T-helper 1 cell treated with Interleukin-12 subunit alpha and Interleukin-12 subunit beta and Interleukin-4 antibody, amounts not matched to agents 30 ng/mL and 1 ng/mL, for 36 hours (primary cell): ENCODE data around the gene AFG3L2. TPM values are rescaled to one million over a fixed set of nuclear protein-coding genes. Genes with fewer than 3 reads are reported as not detected.
"Not testable (repeated sequence)": the region's sequence is repeated elsewhere in the genome, so short reads cannot be mapped to it uniquely, and the experiment has no call there.

Experiments
- intact Hi-C: fragments of 100-400 bp; cut with micrococcal nuclease; formaldehyde crosslinking; loops from one replicate; pipeline ENCODE4 v1.15.1; 2024
- total RNA-seq: library from RNA; stranded (reverse); gene quantifications from 2 replicates; pipeline ENCODE4 v1.2.3, GENCODE V29; 2022

Gene AFG3L2
- total RNA-seq, 1 donor from 2014 or later: 40.6 TPM

DNA sequence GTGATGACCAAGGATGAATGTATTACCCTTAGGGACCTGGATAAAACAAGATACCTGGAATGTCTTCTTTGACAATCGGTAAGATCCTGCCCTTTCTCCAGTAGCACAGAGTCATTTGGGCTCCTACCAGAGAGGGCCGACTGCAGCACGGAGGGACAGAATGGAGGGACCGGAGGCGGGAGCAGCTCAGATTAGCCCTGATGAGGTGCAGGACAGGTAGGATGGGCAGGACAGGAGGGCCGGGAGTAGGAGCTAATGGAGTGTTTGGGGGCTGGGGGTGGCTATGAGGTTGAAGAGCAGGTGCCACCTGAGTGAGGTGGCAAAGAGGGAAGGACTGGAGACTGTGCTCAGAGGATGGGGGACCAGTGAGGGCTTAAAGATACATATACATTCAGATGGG, 20.8 kb upstream of the AFG3L2 start:
- intact Hi-C loops: no loop called here

GRCh38 chr18:12397254-12397653, 20.2 kb upstream of the AFG3L2 start:
- intact Hi-C loops: no loop called here

- intact Hi-C loops: loop anchor here (5.0 kb wide), 2 partner anchors 148 to 553 kb away; partner anchors contain the start of gene SEH1L
These were observed 17.4 kb upstream of the AFG3L2 start for GRCh38 chr18:12394428-12394827.

GRCh38 chr18:12393998-12394397, 17.0 kb upstream of the AFG3L2 start:
- intact Hi-C loops: loop anchor here (5.0 kb wide), 2 partner anchors 148 to 553 kb away; partner anchors contain the start of gene SEH1L

GRCh38 chr18:12393510-12393909, 16.5 kb upstream of the AFG3L2 start:
- intact Hi-C loops: loop anchor here (5.0 kb wide), 2 partner anchors 149 to 554 kb away; partner anchors contain the start of gene SEH1L

- intact Hi-C loops: loop anchor here (1.0 to 5.0 kb wide), 6 partner anchors 151 to 768 kb away; partner anchors contain the start of genes CEP76, PSMG2 and SEH1L
These were observed 14.6 kb upstream of the AFG3L2 start for GRCh38 chr18:12391487-12392165.

GRCh38 chr18:12388442-12388841, 11.4 kb upstream of the AFG3L2 start:
- intact Hi-C loops: no loop called here

DNA sequence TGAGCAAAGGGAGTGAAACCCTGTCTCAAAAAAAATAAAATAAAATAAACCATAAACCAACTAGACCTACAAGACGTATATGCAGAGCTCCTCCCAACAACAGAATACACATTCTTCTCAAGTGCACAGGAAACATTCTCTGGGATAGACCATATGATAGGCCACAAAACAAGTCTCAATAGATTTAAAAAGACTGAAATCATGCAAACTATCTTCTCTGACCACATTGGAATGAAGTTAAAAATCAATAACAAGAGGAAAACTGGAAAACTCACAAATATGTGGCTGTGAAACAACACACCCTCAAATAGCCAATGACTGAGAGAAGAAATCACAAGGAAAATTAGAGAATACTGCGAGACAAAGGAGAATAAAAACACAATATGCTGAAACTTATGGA, 7.2 kb upstream of the AFG3L2 start:
- intact Hi-C loops: no loop called here

GRCh38 chr18:12383759-12384158, 6.7 kb upstream of the AFG3L2 start:
- intact Hi-C loops: not testable (repeated sequence)

DNA sequence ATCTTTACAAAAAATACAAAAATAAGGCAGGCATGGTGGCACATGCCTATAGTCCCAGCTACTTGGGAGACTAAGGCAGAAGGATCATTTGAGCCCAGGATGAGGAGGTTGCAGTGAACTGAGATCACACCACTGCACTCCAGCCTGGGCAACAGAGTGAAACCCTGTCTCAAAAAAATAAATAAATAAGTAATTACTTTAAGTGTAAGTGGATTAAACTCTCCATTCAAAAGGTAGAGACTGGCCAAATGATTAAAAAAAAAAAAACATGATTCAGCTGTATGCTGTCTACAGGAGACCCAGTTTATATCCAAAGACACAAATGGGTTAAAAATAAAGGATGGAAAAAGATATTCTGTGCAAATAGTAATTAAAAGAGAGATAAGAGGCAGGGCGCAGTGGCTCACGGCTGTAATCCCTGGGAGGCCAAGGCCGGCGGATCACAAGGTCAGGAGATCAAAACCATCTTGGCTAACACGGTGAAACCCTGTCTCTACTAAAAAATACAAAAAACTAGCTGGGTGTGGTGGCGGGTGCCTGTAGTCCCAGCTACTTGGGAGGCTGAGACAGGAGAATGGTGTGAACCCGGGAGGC, 5.3 kb upstream of the AFG3L2 start:
- intact Hi-C loops: not testable (repeated sequence)

DNA sequence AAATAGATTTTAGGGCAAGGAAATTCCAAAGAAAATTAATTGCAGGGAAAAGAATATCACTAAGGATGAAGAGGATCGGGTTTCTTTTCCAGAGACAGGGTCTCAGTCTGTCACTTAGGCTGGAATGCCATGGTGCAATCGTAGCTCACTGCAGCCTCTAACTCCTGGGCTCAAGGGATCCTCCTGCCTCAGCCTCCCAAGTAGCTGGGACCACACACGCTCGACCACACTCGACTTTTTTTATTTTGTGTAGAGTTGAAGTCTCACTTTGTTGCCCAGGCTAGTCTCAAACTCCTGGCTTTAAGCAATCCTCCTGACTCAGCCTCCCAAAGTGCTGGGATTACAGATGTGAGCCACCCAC, 1.2 kb upstream of the AFG3L2 start:
- intact Hi-C loops: not testable (repeated sequence)

DNA sequence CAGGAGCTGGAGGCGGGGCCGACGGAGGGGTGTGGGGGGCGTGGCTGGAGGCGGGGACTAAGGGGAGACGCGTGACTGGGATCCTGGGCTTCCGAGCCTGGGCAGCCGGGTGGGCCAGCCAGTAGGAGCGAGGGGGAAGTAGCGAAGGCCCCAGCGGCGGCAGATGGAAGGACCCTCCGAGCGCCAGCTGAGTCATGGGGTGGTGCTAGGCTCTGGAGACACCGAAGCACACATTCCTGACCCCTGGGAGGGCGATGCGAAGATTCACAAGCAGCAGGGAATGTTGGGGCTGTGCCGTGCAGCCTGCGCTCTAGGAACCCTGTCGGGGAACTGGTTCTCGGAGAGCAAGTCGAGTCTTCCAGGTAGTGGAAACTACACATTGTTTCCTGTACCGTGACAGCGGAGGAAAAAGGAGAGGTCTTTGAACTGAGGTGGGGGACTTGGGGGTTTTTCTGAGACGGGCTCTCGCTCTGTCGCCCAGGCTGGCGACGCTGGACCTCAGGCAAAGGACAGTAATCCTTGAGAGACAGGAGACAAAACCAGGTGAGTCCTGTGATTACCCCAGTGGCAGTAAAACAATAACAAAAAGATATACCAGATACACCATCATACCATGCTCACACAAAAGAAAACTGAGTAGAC, 650 bp upstream of the AFG3L2 start:
- intact Hi-C loops: loop anchor here (1.0 to 2.0 kb wide), 15 partner anchors 30 to 1852 kb away; partner anchors contain the start of genes CEP192, CEP76, CHMP1B and FAM210A

GRCh38 chr18:12376034-12376753, 833 bp downstream of the AFG3L2 start:
- intact Hi-C loops: loop anchor here (2.0 kb wide), 1 partner anchor 67 kb away; the partner anchor contains the start of gene TUBB6

- intact Hi-C loops: no loop called here
These were observed 2.6 kb downstream of the AFG3L2 start for GRCh38 chr18:12374401-12374800.

- intact Hi-C loops: no loop called here
These were observed 3.3 kb downstream of the AFG3L2 start for GRCh38 chr18:12373771-12374116.

DNA sequence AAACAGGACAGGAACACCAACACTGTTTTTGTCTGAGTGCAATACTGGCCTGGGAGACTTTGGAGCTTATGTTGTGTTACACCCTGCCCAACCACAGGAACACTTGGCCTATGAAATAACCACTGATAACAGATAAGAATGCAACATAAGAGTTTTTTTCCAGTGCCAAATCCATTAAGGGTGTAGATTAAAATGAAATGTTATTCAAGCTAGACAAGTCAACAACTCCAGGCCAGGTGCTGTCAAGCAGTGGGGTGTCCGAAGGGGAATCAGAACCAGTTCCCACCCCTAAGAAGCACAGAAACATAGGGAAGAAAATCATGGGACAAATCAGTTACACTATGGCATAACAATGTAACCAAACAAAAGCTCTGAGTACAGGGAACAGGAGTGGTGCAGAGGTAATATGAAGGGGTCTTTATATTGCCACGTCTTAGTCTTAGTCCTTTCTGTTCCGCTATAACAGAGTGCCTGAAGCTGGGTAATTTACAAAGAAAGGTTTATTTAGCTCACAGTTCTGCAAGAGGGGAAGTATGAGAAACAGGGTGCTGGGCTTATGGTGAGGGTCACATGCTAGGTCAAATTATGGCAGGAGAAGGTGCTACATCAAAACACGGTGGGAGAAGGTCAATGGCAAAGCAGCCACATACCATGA, 3.8 kb downstream of the AFG3L2 start:
- intact Hi-C loops: no loop called here

DNA sequence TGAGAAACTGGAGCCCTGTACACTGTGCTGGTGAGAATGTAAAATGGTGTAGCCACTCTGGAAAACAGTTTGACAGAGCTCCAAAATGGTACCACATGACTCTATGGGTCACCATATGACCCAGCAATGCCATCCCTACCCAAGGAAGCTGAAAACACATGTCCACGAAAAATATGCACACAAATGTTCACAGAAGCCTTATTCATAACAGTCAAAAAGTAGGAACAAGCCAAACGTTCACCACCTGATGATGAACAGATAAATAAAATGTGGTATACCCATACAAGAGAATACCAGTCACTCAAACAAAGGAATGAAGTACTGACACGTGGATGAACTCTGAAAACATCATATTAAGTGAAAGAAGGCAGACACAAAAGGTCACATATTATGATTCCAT, 4.6 kb downstream of the AFG3L2 start:
- intact Hi-C loops: no loop called here

GRCh38 chr18:12371590-12371989, 5.4 kb downstream of the AFG3L2 start:
- intact Hi-C loops: no loop called here

DNA sequence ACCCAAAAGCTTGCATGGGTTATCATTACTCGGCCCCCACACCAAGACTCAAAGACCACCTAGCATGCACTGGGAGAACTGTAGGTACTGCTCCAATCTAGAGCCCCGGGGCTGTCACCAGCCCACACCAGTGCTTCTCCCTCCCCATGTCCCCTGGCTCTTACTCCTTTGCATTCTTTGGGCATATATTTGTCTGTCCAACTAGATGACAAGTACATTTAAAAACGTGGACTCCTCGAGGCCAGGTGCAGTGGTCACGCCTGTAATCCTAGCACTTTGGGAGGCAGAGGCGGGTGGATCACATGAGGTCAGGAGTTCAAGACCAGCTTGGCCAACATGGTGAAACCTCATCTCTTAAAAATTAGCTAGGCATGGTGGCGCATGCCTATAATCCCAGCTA, 7.8 kb downstream of the AFG3L2 start:
- intact Hi-C loops: no loop called here

DNA sequence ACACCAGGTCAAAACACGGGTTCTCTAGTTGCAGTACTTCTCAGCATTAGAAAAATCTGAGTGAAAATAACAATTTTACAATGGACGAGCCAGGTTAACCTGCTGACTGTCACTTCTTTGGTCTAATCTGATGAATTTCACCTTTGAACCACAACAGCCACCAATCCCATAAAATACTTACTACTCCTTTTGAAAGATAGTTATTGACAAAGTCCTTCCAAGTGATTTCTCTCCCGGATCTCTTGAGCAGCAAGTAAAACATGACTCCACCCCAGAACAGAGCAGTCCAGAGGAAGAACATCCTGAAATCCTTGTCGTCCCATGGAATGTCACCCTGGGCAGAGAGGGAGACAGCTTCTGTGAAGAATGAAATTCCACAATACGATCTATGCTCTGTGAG, 10.2 kb downstream of the AFG3L2 start:
- intact Hi-C loops: no loop called here

- intact Hi-C loops: no loop called here
These were observed 10.6 kb downstream of the AFG3L2 start for GRCh38 chr18:12366379-12366778.
